Measurements from ENCODE around the gene JSRP1. TPM values are rescaled to one million over a fixed set of nuclear protein-coding genes. Genes with fewer than 3 reads are reported as not detected.

The JSRP1 gene, protein sequence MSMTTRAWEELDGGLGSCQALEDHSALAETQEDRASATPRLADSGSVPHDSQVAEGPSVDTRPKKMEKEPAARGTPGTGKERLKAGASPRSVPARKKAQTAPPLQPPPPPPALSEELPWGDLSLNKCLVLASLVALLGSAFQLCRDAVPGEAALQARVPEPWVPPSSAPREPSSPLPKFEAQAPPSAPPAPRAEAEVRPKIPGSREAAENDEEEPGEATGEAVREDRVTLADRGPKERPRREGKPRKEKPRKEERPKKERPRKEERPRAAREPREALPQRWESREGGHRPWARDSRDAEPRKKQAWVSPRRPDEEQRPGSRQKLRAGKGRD
- polyA plus RNA-seq (2013, experiment 1 of 2; ENCODE audit: insufficient read length) = 0.57 TPM
- 0.96 TPM for polyA plus RNA-seq (2013, experiment 2 of 2; ENCODE audit: insufficient read length)

DNA sequence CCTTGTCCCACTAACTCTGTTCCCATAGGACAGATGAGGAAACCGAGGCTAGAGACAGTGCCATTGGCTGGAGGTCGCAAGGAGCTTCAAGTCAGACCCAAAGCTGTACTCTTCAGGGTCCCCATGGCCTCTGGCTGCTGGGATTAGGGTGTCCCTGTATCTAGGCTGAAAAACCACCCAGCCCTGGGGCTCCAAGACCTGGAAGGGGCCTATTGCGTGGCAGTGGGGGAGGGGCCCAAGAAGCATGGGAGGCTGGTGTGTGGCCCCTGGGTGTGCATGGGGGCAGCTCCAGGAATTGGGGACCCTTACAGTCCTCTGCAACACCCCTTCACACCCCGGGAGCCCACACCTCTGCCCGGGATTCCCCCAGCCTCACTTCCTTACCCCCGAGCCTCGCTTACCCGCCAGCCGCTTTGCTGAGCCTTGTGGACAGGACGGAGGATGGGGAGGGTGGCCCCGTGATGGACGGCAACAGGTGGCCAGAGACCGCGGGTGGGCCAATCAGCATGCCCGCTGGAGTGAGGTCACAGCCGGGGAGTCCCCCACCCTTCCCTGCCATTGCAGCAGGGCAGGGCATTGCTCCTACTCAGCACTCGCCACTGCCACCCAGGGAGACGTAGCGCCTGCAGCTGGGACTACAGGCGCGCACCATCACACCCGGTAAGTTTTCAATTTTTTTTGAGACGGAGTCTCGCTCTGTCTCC is at the start of gene JSRP1:
TSS of gene JSRP1 (minus strand) at position 436 of the 704 bp plus-strand sequence. CDS start 1,103 bp downstream, outside the sequence.
- no peak for DNase-seq

- no peak for DNase-seq
Measured at GRCh38 chr19:2305452-2306280, 49.4 kb upstream of the JSRP1 start.

DNA sequence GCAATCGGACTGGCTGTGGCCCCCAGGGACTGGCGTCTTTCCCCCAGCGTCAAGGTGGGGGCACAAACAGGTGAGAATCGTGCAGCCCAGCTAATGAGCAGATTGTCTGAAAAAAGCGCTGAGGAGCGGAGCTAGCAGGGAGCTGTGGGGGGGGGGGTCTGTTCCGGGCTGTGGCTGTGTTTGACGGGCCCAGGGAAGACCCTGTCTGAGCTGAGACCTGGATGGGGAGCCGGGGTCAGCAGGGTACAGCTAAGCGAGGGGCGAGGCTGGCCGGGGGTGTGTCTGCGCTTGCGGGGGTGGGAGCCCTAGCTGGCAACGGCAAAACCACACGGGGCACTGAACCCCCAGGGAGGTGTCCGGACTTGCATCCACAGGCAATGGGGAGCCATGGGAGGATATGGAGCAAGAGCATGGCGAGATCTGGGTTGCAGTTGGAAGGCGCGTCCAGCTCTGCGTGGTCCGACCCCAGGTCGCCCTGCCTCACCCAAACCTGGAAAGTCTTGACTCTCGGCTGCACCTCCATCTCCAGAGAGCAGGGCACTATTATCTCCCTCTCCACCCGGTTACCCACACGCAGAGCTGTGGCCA is 47.1 kb upstream of the JSRP1 start:
- DNase-seq = no peak

DNA sequence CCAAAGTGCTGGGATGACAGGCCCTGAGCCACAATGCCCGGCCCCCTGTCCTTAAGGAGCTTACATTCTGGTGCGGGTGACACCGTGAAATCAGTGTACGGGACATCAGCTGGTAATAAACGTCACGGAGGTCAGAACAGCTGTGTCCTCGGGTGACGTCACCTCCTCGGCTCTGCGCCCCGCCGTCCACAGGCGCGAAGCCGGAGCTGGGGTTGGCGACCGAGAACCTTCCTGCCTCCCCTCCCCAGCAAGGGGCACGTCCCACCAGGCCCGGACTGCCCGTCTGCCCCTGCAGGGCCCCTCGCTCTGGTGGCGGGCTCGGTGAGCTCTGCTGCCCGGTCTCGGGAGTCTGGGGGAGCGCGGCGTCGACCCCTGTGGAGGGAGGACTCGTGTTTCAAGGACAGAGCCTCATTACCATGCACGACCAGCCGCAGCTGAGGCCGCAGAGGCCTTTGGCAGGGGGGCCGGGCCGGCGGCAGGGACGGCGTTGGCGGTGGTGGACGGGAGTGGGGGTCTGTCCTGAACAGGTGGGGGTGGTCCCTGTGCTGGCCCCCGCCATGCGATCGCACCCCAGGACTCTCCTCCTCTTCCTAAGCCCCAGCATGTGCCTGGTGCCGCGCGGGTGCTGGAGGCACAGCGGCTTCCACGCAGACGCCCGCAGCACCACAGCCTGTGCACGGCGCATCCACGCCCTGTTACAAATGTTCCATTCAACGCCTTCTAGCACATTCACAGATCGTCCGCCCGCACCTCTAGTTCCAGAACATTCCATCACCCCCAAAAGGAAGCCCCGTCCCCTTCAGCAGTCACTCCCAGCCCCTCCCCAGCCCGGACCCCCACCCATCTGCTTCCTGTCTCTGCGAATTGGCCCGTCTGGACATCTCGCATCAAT is 46.3 kb upstream of the JSRP1 start:
- DNase-seq = peak; percentile 23

- DNase-seq = no peak
Measured at GRCh38 chr19:2300533-2300932, 44.3 kb upstream of the JSRP1 start.

DNA sequence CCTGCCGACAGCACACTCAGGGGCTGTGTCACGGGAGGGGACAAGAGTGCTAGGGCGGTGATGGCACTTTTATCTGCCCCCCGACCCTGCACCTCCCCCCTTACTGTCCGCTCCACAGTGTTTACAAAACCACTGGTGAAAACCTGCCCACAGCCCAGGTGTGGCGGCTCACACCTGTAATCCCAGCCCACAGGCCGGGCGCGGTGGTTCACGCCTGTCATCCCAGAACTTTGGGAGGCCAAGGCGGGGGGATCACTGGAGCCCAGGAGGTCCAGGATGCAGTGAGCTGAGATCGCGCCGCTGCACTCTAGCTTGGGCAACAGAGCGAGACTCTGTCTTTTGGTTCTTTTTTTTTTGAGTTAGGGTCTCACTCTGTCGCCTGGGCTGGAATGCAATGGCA is 39.9 kb upstream of the JSRP1 start:
- no peak for DNase-seq

DNA sequence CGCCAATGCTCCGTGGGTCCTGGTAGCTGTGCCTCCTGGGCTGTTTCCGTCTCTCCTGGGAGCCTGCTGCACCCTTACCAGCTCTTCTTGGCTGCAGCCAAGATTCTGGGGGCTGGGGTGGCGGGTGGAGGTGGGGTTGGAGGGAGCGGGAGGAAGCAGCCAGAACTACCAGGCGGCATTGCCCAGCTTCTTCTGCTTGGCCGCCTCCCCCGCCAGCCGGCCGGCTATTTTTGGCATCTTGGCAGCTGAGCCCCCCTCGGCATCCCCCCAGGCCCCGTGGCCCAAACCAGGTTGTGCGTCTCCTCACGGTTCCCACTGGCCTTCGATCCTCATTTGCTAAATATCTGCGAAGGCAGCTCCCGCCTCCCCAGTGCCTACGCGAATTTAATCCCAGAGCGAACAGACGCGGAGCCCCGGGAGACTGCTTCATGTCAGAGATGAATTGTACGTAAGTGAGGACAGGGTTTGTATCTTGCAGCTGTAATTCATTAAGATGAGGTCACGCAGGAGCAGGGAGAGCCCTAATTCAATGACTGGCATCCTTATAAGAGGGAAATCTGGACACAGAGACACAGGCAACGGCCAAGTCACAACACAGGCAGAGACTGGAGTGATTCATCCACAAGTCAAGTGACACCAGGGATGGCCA is 38.6 kb upstream of the JSRP1 start:
- peak; percentile 82 for DNase-seq

DNA sequence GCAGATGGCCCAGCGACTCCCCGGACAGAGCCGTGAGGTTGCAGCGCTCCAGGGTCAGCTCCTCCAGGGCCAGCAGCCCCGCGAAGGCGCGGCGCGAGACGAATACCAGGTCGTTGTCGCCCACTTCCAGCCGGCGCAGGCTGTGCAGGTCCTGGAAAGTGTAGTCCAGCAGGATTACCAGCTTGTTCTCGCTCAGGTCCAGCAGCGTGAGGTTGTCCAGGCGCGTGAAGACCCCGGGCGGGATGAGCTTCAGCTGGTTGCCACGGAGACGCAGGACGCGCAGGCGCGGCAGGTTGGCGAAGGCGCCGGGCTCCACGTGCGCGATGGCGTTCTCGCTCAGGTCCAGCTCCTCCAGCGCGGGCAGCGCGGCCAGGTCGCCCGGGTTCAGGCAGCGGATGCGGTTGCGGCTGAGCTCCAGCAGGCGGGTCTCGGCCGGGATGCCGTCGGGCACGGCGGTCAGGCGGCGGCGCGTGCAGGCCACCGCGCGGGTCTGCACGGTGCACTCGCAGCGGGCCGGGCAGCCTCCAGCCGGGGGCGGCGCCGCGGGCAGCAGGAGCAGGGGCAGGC is 35.1 kb upstream of the JSRP1 start:
- DNase-seq = no peak

GRCh38 chr19:2290441-2291184 is 34.4 kb upstream of the JSRP1 start:
- DNase-seq = no peak

GRCh38 chr19:2289714-2290435 is 33.7 kb upstream of the JSRP1 start:
- no peak for DNase-seq

DNA sequence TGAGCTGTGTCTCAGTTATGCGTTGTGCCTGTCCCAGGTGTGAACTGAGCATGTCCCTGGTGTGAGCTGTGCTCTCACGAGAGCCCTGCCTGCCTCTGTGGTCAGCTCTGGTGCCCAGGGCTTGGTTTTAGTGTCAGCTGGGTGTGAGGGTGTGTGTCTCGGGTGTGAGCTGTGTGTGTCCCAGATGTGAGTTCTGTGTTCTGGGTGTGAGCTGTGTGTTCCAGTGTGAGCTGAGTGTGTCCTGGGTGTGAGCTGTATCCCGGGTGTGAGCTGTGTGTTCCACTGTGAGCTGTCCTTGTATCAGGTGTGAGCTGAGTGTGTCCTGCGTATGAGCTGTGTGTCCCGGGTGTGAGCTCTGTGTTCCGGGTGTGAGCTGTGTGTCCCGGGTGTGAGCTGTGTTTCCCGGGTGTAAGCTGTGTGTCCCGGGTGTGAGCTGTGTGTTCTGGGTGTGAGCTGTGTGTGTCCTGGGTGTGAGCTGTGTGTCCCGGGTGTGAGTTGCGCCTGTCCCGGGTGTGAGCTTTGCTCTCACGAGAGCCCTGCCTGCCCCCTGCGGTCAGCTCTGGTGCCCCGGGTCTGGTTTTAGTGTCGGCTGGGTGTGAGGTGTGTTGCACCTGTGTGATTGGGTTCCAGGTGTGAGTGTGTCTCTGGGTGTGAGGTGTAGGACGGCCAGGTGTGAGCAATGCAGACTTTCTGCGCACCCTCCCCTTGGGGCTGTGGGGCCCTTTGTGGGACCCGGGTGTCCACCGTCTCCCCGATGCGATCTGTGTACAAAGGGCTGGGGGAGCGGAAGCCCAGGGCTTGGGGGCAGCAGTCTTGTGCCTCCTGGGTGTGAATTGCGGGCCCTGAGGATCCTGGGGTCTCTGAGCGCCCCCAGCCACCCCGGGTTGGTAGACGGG is 32.8 kb upstream of the JSRP1 start:
- DNase-seq = no peak

GRCh38 chr19:2288338-2288817 is 32.2 kb upstream of the JSRP1 start:
- no peak for DNase-seq

GRCh38 chr19:2287585-2288337 is 31.5 kb upstream of the JSRP1 start:
- no peak for DNase-seq

- no peak for DNase-seq
Measured at GRCh38 chr19:2286402-2287140, 30.4 kb upstream of the JSRP1 start.

DNA sequence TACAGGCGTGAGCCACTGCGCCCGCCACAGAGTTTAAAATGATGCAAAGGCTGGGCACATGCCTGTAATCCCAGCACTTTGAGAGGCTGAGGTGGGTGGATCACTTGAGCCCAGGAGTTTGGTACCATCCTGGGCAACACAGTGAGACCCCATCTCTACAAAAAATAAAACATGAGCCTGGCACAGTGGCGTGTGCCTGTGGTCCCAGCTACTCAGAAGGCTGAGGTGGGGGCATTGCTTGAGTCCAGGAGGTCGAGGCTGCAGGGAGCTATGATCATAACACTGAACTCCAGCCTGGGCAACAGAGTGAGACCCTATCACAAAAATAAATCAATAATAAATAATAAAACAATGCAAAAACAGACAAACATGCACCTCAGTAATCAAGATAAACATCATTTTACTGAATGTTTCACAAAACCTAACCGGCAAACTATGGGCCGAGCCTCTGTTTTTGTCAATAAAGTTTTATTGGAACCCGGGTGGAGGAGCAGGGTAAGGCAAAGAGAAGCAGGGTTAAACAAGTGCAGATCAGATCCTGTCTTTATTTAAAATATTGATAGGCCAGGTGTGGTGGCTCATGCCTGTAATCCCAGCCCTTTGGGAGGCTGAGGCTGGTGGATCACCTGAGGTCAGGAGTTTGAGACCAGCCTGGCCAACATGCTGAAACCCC is 27.8 kb upstream of the JSRP1 start:
- DNase-seq = no peak

GRCh38 chr19:2282862-2283237 is 26.6 kb upstream of the JSRP1 start:
- DNase-seq = no peak

All from fibroblast of skin of abdomen (primary cell).